ENCODE measurements around the gene MYB.

- TF ChIP-seq, protein P1, sequence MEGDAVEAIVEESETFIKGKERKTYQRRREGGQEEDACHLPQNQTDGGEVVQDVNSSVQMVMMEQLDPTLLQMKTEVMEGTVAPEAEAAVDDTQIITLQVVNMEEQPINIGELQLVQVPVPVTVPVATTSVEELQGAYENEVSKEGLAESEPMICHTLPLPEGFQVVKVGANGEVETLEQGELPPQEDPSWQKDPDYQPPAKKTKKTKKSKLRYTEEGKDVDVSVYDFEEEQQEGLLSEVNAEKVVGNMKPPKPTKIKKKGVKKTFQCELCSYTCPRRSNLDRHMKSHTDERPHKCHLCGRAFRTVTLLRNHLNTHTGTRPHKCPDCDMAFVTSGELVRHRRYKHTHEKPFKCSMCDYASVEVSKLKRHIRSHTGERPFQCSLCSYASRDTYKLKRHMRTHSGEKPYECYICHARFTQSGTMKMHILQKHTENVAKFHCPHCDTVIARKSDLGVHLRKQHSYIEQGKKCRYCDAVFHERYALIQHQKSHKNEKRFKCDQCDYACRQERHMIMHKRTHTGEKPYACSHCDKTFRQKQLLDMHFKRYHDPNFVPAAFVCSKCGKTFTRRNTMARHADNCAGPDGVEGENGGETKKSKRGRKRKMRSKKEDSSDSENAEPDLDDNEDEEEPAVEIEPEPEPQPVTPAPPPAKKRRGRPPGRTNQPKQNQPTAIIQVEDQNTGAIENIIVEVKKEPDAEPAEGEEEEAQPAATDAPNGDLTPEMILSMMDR (IDR thresholded peaks at IDR 0.05), result no peak
- TF ChIP-seq POLR2A (IDR thresholded peaks at IDR 0.05) (no peak), POLR2AphosphoS5 (IDR thresholded peaks at IDR 0.05) (no peak)
These were observed 7.6 kb downstream of the MYB start for GRCh38 chr6:135188718-135189117.
